GM12878 (cell line): ENCODE results near the gene MED31. TPM values are rescaled to one million over a fixed set of nuclear protein-coding genes. Genes with fewer than 3 reads are reported as not detected.

ENCODE experiments used
- ATAC-seq: fragments of 200-7000 bp; cut with Tn5 transposase; 3 replicates; pipeline ENCODE4 v1.9.1; 2020; ENCODE audit warnings: mild to moderate bottlenecking, moderate library complexity
- Bru-seq: library from RNA; stranded (reverse); fragments of 400-500 nt; gene quantifications from one replicate; lab custom pipeline; 2021; lab: Mats Ljungman, UMichigan
- BruChase-seq, 2 experiments: library from RNA; stranded (reverse); fragments of 400-500 nt; gene quantifications; one replicate each; lab custom pipeline; 2021; lab: Mats Ljungman, UMichigan
- BruUV-seq: library from RNA; stranded (reverse); fragments of 400-500 nt; replicated peaks from 2 replicates; lab custom pipeline; 2021; lab: Mats Ljungman, UMichigan
- CTCF ChIA-PET: fragments of 300-600 bp; sonication (Branson Sonifier 250); formaldehyde crosslinking; extraction: SDS; loops from one replicate; lab custom pipeline; 2021; ENCODE audit warnings: inconsistent platforms; lab: Yijun Ruan, JAX
- POLR2A ChIA-PET: fragments of 350-600 bp; formaldehyde crosslinking; extraction: SDS; loops from one replicate; lab custom pipeline; 2021; ENCODE audit warnings: inconsistent platforms; lab: Charles Lee
- RAD21 ChIA-PET: fragments of 300-600 bp; sonication (Branson Sonifier 250); formaldehyde crosslinking; loops from one replicate; lab custom pipeline; 2023; ENCODE audit warnings: antibody characterized with exemption; ENCODE audit not compliant: unreplicated experiment; lab: Charles Lee
- SMC1A ChIA-PET: fragments of 300-600 bp; sonication (Branson Sonifier 250); formaldehyde crosslinking; loops from one replicate; lab custom pipeline; 2023; ENCODE audit not compliant: unreplicated experiment, uncharacterized antibody; lab: Charles Lee
- DNase-seq: peaks from one replicate; pipeline ENCODE4 v3.0.0-alpha.2; 2011; ENCODE audit warnings: low read depth, low spot score
- FAIRE-seq: peaks from 3 replicates; lab custom pipeline; 2011; peaks lifted over from hg19 to GRCh38; lab: Jason Lieb, UNC
- H2AFZ ChIP-seq: 2 replicates; pipeline ENCODE4 v1.6.0; 2011; ENCODE audit warnings: low read depth, low read length, control low read depth; ENCODE audit not compliant: control insufficient read depth
- H3K27ac ChIP-seq: 2 replicates; pipeline ENCODE4 v1.5.1; 2011; ENCODE audit warnings: control low read depth; ENCODE audit not compliant: control insufficient read depth, insufficient read depth
- H3K27me3 ChIP-seq, 2 experiments: replicated peaks in 1 of 2; 2 replicates each; pipeline versions ENCODE4 v1.6.0 to v1.6.1; 2011; ENCODE audit warnings: low read length in 1 of 2; ENCODE audit not compliant: control insufficient read depth in 2 of 2, insufficient read depth in 2 of 2
- H3K36me3 ChIP-seq, 2 experiments: 2 replicates each; pipeline ENCODE4 v1.5.1; 2011; ENCODE audit warnings: low read length in 1 of 2; ENCODE audit not compliant: control insufficient read depth in 2 of 2, insufficient read depth in 2 of 2
- H3K4me1 ChIP-seq: 2 replicates; pipeline ENCODE4 v1.6.1; 2011; ENCODE audit warnings: mild to moderate bottlenecking, low read length, moderate library complexity, mixed read lengths; ENCODE audit not compliant: control insufficient read depth, insufficient read depth
- H3K4me2 ChIP-seq: 2 replicates; pipeline ENCODE4 v1.6.0; 2011; ENCODE audit warnings: control low read depth; ENCODE audit not compliant: control insufficient read depth, insufficient read depth
- H3K4me3 ChIP-seq: fragments of 200-600 bp; sonication (generic); 2 replicates; pipeline ENCODE4 v1.5.1; 2016
- H3K79me2 ChIP-seq: 2 replicates; pipeline ENCODE4 v1.6.0; 2011; ENCODE audit warnings: low read length; ENCODE audit not compliant: control insufficient read depth, insufficient read depth
- H3K9ac ChIP-seq: 2 replicates; pipeline ENCODE4 v1.8.0; 2011; ENCODE audit warnings: low read length, control low read depth, mixed read lengths; ENCODE audit not compliant: control insufficient read depth, insufficient read depth
- H3K9me3 ChIP-seq: replicated peaks from 3 replicates; pipeline ENCODE4 v1.5.1; 2011; ENCODE audit warnings: mild to moderate bottlenecking, low read length; ENCODE audit not compliant: control insufficient read depth, insufficient read depth
- H4K20me1 ChIP-seq: 2 replicates; pipeline ENCODE4 v1.6.0; 2011; ENCODE audit not compliant: control insufficient read depth, insufficient read depth
- BHLHE40 ChIP-seq, 2 experiments: fragments of 450-650 bp in 1 of 2; IDR thresholded peaks; 2 replicates each; pipeline ENCODE4 v1.6.1; 2011 to 2017; ENCODE audit warnings: low read depth in 2 of 2, borderline replicate concordance in 1 of 2, improper control_type of control experiment in 1 of 2, low read length in 1 of 2, mild to moderate bottlenecking in 1 of 2
- DPF2 ChIP-seq: fragments of 450-650 bp; IDR thresholded peaks from 2 replicates; pipeline ENCODE4 v1.6.1; 2017; ENCODE audit warnings: mild to moderate bottlenecking
- PBX3 ChIP-seq: IDR thresholded peaks from 2 replicates; pipeline ENCODE4 v1.6.1; 2011; ENCODE audit warnings: mild to moderate bottlenecking, low read depth, low read length, moderate library complexity; ENCODE audit not compliant: insufficient replicate concordance
- SMAD1 ChIP-seq: fragments of 450-650 bp; IDR thresholded peaks from 2 replicates; pipeline ENCODE4 v1.6.1; 2018; ENCODE audit warnings: mild to moderate bottlenecking, low read depth; ENCODE audit not compliant: partially characterized antibody
- SP1 ChIP-seq: IDR thresholded peaks from one replicate; pipeline ENCODE4 v1.6.1; 2011; ENCODE audit warnings: low read depth, low read length
- TAF1 ChIP-seq: IDR thresholded peaks from 2 replicates; pipeline ENCODE4 v1.6.1; 2011; ENCODE audit warnings: mild to moderate bottlenecking, low read depth, low read length, borderline replicate concordance
- WGBS: methylation state at CpG from one replicate; pipeline ENCODE4 v1.1.6; 2016; ENCODE audit warnings: low lambda C conversion rate; ENCODE audit not compliant: insufficient replicate concordance, insufficient coverage; ENCODE audit errors: missing lambda C conversion rate; 5-methylcytosine and 5-hydroxymethylcytosine counted together
- in situ Hi-C: fragments of 300-500 bp; cut with MboI; formaldehyde crosslinking; loops from 9 replicates; pipeline ENCODE4 v1.14.3; 2018; ENCODE audit warnings: mixed read lengths
- intact Hi-C: fragments of 100-400 bp; cut with micrococcal nuclease; formaldehyde crosslinking; loops from one replicate; pipeline ENCODE4 v1.14.2; 2022; ENCODE audit not compliant: unreplicated experiment
- long read RNA-seq, 2 experiments: library from polyadenylated mRNA; unstranded; transcript quantifications; one replicate each; pipeline ENCODE4 v2.0.0, GENCODE V29; 2019 to 2020
- polyA minus RNA-seq, 3 experiments: library from RNA; depleted of rRNA, polyadenylated mRNA; stranded (reverse); fragments of >200 nt; gene quantifications; 2 replicates each; pipeline ENCODE4 v1.2.3, GENCODE V29; 2011
- polyA plus RNA-seq, 11 experiments: library from polyadenylated mRNA; depleted of rRNA in 4 of 11; unstranded in 6 of 11; stranded (reverse) in 5 of 11; fragments of >200 nt; fragmentation: Nextera tagmentation in 4 of 11; fragmentation: Illumina TruSeq in 1 of 11; extraction: Ambion mirVana in 4 of 11; extraction: Trizol in 1 of 11; gene quantifications; 1 replicate in 1 of 11; 2 replicates in 10 of 11; pipeline versions ENCODE4 v1.2.1 to v1.2.3, GENCODE V29; 2011 to 2016; ENCODE audit warnings: inconsistent platforms in 2 of 11, missing spikeins in 2 of 11, low read depth in 1 of 11
- total RNA-seq, 4 experiments: library from RNA; depleted of rRNA in 3 of 4; stranded (reverse); fragments of >200 nt in 3 of 4; fragmentation: Illumina TruSeq in 1 of 4; extraction: Trizol in 1 of 4; gene quantifications; 2 replicates each; pipeline versions ENCODE4 v1.2.1 to v1.2.3, GENCODE V29; 2013 to 2021
- TF ChIP-seq, protein P1 (sequence below): fragments of 450-650 bp; IDR thresholded peaks from 2 replicates; pipeline ENCODE4 v1.6.1; 2018; ENCODE audit warnings: mild to moderate bottlenecking, low read depth, moderate library complexity; ENCODE audit not compliant: partially characterized antibody
- TF ChIP-seq, protein P2 (sequence below): fragments of 450-650 bp; IDR thresholded peaks from 2 replicates; pipeline ENCODE4 v1.6.1; 2017; ENCODE audit warnings: mild to moderate bottlenecking, low read depth, inconsistent platforms; ENCODE audit not compliant: poor library complexity, severe bottlenecking

MED31 gene
- 30.4 and 35.8 TPM in 2 replicates for total RNA-seq (2013; cell fraction: nucleolus; rRNA removed)
- 14.4 and 17.7 TPM in 2 replicates for total RNA-seq (2014; rRNA removed)
- total RNA-seq (2014; rRNA removed; fragmentation: Illumina TruSeq; extraction: Trizol), result 14.9 and 16.4 TPM in 2 replicates
- 16.8 and 17.7 TPM in 2 replicates for total RNA-seq (2021)
- polyA plus RNA-seq (2011; ENCODE audit: low read depth), result 8.9 TPM
- 43.9 and 64.6 TPM in 2 replicates for polyA plus RNA-seq (2011; rRNA removed)
- polyA plus RNA-seq (2011; cell fraction: cytosol; rRNA removed), result 16.6 and 19.6 TPM in 2 replicates
- 16.4 and 19.1 TPM in 2 replicates for polyA plus RNA-seq (2011; cell fraction: nucleus; rRNA removed)
- 11.2 and 19.6 TPM in 2 replicates for polyA plus RNA-seq (2012)
- polyA plus RNA-seq (2014; fragmentation: Illumina TruSeq; extraction: Trizol), result 16.7 and 32.6 TPM in 2 replicates
- 10 to 100 TPM; 46.1 to 51.1 TPM for polyA plus RNA-seq (2014; fragmentation: Nextera tagmentation; extraction: Ambion mirVana)
- 22.2 and 25.3 TPM in 2 replicates for polyA plus RNA-seq (2014; rRNA removed)
- 10 to 100 TPM; 70.7 to 71.1 TPM for polyA plus RNA-seq (2016; fragmentation: Nextera tagmentation; extraction: Ambion mirVana)
- 10.2 and 11.6 TPM in 2 replicates for polyA minus RNA-seq (2011; rRNA and poly(A)+ RNA removed)
- 2.1 and 2.3 TPM in 2 replicates for polyA minus RNA-seq (2011; cell fraction: cytosol; rRNA and poly(A)+ RNA removed)
- 16.3 and 18.8 TPM in 2 replicates for polyA minus RNA-seq (2011; cell fraction: nucleus; rRNA and poly(A)+ RNA removed)
- percentile 93 among the genes with signal in this experiment for Bru-seq, nascent RNA
- percentile 71 among the genes with signal in this experiment for BruChase-seq, experiment 1, labeled RNA remaining after a 6-hour chase
- percentile 79 among the genes with signal in this experiment for BruChase-seq, experiment 2, labeled RNA remaining after a 2-hour chase
- long read RNA-seq, experiment 1, transcript MED31-201 (4 exons, 1,654 nt), result major isoform, 5 of 9 reads
- long read RNA-seq, experiment 1, partial matches to known transcripts, result 0 of 9 reads
- long read RNA-seq, experiment 1, other reads (novel, unspliced or antisense), result 2 of 9 reads
- long read RNA-seq, experiment 2, transcript MED31-203 (3 exons, 593 nt), result minor isoform, 8 of 29 reads
- long read RNA-seq, experiment 2, transcript MED31-201 (4 exons, 1,654 nt), result major isoform, 16 of 29 reads
- long read RNA-seq, experiment 2, partial matches to known transcripts, result 0 of 29 reads
- long read RNA-seq, experiment 2, other reads (novel, unspliced or antisense), result 2 of 29 reads

DNA sequence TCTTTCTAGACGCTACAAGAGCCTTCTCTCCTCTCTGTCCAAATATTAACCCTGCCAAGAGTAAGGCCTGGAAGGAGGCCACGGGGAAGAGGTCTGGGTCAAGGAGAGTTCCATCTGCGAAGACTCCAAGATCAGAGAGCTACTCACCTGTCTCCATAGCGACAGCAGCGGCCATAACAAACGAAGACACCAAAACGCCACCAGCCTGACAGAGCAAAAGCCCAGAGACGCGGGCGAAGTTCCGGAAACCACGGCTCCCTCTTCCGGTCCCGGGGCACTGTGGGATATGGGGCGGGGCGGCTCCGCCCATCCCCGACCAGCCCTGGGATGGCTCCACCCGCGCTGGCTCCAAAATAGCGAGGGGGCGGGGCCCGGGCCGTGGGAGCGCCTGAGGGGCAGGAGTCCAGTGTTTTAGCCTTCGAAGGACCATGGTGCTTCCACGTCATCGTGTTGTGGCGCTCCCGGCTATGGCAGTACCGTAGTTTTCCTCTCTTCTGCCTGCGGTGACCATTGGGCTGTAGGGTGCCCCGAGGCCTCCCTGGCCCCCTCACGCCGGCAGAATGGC, at the start of gene MED31, which contains the start of gene C17orf100:
MED31 (minus strand) TSS at position 252 of the 565 bp plus-strand sequence; CDS start at position 175, 77 bp downstream.
C17orf100 (plus strand) TSS at position 409 of the 565 bp plus-strand sequence; CDS start at position 561, 152 bp downstream.
- Histone ChIP-seq H3K4me2 (peak within 1 kb of the TSS; percentile 88), H3K9ac (peak within 1 kb of the TSS; percentile 69), H3K27ac (peak within 1 kb of the TSS; percentile 77), H3K4me1 (peaks cover 6% of the 10 kb centered on the region; the same call in 1 of the 2 replicates), H3K36me3 (no peaks in the 10 kb centered on the region; a peak in 1 of 4 replicates), H2AFZ (peak within 1 kb of the TSS; percentile 91), H3K4me3 (peak within 1 kb of the TSS; percentile 91), H3K27me3 (no peaks in the 10 kb centered on the region), H4K20me1 (no peaks in the 10 kb centered on the region), H3K79me2 (peaks cover 22% of the 10 kb centered on the region), H3K9me3 (no peaks in the 10 kb centered on the region)
- SMC1A ChIA-PET, result interaction anchor here (1.1 to 2.8 kb wide), 2 partner anchors 10 kb away, joined by 4 to 8 read pairs; partner anchors contain the start of gene TXNDC17
- intact Hi-C loops (loop anchor here (1.0 kb wide), 1 partner anchor 11 kb away; the partner anchor contains the start of gene KIAA0753), in situ Hi-C loops (loop anchor here (5.0 kb wide), 1 partner anchor 361 kb away; the partner anchor contains the start of gene RNASEK)
- POLR2A ChIA-PET, result interaction anchor here (0.5 to 1.1 kb wide), 4 partner anchors 9 to 386 kb away, joined by 3 to 11 read pairs (median 4); partner anchors contain the start of gene KIAA0753
- CTCF ChIA-PET, result interaction anchor here (2.6 kb wide), 1 partner anchor 179 kb away, joined by 12 read pairs; no protein-coding TSS in a partner anchor
- 3% methylated on average over 35 of the region's 35 CpGs for WGBS
- no TSS peak for BruUV-seq
- FAIRE-seq (peak; percentile 78), DNase-seq (peak; percentile 67), ATAC-seq (peak; percentile 99)
- RAD21 ChIA-PET, result interaction anchor here (0.9 to 1.3 kb wide), 3 partner anchors 9 to 179 kb away, joined by 3 to 5 read pairs (median 4); no protein-coding TSS in a partner anchor
- TF ChIP-seq SMAD1 (no peak), DPF2 (0 out of 2 replicates have a peak, but pooled peaks have one; percentile 20), SP1 (peak; percentile 72), PBX3 (peak; percentile 6), TAF1 (peak; percentile 61; the same call in 1 of the 2 replicates), BHLHE40 (IDR thresholded peaks at IDR 0.05; ENCODE audit: borderline replicate concordance in 1 of 2, low read depth in 2 of 2, low read length in 1 of 2) (no peak)
- TF ChIP-seq, protein P1, sequence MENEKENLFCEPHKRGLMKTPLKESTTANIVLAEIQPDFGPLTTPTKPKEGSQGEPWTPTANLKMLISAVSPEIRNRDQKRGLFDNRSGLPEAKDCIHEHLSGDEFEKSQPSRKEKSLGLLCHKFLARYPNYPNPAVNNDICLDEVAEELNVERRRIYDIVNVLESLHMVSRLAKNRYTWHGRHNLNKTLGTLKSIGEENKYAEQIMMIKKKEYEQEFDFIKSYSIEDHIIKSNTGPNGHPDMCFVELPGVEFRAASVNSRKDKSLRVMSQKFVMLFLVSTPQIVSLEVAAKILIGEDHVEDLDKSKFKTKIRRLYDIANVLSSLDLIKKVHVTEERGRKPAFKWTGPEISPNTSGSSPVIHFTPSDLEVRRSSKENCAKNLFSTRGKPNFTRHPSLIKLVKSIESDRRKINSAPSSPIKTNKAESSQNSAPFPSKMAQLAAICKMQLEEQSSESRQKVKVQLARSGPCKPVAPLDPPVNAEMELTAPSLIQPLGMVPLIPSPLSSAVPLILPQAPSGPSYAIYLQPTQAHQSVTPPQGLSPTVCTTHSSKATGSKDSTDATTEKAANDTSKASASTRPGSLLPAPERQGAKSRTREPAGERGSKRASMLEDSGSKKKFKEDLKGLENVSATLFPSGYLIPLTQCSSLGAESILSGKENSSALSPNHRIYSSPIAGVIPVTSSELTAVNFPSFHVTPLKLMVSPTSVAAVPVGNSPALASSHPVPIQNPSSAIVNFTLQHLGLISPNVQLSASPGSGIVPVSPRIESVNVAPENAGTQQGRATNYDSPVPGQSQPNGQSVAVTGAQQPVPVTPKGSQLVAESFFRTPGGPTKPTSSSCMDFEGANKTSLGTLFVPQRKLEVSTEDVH, result peak; percentile 33
- TF ChIP-seq, protein P2, sequence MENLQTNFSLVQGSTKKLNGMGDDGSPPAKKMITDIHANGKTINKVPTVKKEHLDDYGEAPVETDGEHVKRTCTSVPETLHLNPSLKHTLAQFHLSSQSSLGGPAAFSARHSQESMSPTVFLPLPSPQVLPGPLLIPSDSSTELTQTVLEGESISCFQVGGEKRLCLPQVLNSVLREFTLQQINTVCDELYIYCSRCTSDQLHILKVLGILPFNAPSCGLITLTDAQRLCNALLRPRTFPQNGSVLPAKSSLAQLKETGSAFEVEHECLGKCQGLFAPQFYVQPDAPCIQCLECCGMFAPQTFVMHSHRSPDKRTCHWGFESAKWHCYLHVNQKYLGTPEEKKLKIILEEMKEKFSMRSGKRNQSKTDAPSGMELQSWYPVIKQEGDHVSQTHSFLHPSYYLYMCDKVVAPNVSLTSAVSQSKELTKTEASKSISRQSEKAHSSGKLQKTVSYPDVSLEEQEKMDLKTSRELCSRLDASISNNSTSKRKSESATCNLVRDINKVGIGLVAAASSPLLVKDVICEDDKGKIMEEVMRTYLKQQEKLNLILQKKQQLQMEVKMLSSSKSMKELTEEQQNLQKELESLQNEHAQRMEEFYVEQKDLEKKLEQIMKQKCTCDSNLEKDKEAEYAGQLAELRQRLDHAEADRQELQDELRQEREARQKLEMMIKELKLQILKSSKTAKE, result no peak
